Thoracic aorta (tissue), 2 donors: ENCODE results near the gene ARHGDIA. TPM values are rescaled to one million over a fixed set of nuclear protein-coding genes. Genes with fewer than 3 reads are reported as not detected.

Source experiments
- ATAC-seq: fragments of 150-250 bp; one replicate; pipeline ENCODE4 v1.8.0; 2017; ENCODE audit warnings: low read depth; ENCODE audit not compliant: insufficient number of reproducible peaks, low FRiP score
- DNase-seq: peaks from one replicate; pipeline ENCODE4 v3.0.0-alpha.2; 2020; ENCODE audit warnings: low spot score
- H3K27ac ChIP-seq, 2 donors: fragments of 200-600 bp; sonication (generic); 1 replicate in 1 of 2; 2 replicates in 1 of 2; pipeline ENCODE4 v1.5.1; 2016; ENCODE audit warnings: mild to moderate bottlenecking in 2 of 2, moderate library complexity in 2 of 2
- H3K27me3 ChIP-seq: fragments of 200-600 bp; sonication (generic); replicated peaks from 2 replicates; pipeline ENCODE4 v1.6.0; 2016; ENCODE audit warnings: mild to moderate bottlenecking; ENCODE audit not compliant: insufficient read depth
- H3K36me3 ChIP-seq: fragments of 200-600 bp; sonication (generic); one replicate; pipeline ENCODE4 v1.5.1; 2016
- H3K4me1 ChIP-seq, 2 donors: fragments of 200-600 bp; sonication (generic); 1 replicate in 1 of 2; 2 replicates in 1 of 2; pipeline versions ENCODE4 v1.5.1 to v1.6.0; 2016; ENCODE audit warnings: low read depth in 2 of 2, mild to moderate bottlenecking in 1 of 2; ENCODE audit not compliant: control insufficient read depth in 1 of 2
- H3K4me3 ChIP-seq: fragments of 200-600 bp; sonication (generic); 2 replicates; pipeline ENCODE4 v1.5.1; 2016; ENCODE audit warnings: mild to moderate bottlenecking
- H3K9me3 ChIP-seq: fragments of 200-600 bp; sonication (generic); 2 replicates; pipeline ENCODE4 v1.5.1; 2016
- total RNA-seq, 2 donors: library from RNA; depleted of rRNA; stranded (reverse); fragments of >200 nt; gene quantifications; one replicate each; pipeline versions ENCODE4 v1.1.0 to v1.2.3, GENCODE V29; 2016
- TF ChIP-seq, protein P1 (sequence below): fragments of 200-600 bp; sonication (generic); IDR thresholded peaks from one replicate; pipeline ENCODE4 v1.5.1; 2019; ENCODE audit warnings: antibody characterized with exemption

ARHGDIA gene
- total RNA-seq, 2 donors from 2014 or later = 206 to 324 TPM

DNA sequence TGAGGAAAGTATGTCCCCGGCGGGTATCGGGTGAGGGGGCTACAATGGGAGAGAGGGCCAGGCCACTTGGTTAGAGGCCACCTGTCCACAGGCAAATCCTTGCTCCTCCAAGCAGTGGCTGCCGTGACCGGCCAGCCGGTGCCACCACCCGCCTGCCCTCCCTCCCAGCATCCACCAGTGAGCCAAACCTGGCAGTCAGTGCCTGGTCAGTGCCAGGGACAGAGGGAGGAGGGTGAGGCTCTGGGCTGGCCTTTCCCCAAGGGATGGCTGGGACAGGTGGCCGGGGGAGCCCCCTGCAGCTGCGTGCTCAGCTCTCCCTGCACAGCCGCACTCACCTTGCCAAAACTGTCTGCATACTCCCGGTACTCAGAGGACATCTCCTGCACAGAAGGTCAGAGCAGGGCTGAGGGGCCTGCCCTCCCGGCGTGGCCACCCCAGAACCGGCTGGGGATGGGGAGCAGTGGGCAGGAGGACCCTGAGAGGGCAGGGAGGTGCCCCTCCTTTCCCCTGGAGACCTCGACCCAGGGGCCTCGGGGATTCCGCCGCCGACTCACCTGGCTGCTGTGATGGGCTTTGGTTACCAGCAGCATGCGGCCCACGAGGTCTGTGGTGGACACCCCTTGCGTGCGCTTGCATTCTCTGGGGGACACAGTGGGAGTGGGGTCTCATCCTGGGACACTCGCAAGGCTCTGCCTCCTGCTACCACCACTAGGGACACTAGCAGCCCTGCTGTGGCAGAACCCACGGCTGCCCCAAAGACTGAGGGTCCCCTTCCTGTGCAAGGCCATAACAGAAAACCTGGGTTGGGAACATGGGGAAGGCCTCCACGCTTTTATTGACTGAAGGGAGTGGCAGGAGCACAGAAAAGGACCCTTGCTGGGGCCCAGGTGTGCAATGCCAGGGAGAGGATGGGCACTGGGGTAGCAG, 36.3 kb upstream of the ARHGDIA start:
- TF ChIP-seq, protein P1, sequence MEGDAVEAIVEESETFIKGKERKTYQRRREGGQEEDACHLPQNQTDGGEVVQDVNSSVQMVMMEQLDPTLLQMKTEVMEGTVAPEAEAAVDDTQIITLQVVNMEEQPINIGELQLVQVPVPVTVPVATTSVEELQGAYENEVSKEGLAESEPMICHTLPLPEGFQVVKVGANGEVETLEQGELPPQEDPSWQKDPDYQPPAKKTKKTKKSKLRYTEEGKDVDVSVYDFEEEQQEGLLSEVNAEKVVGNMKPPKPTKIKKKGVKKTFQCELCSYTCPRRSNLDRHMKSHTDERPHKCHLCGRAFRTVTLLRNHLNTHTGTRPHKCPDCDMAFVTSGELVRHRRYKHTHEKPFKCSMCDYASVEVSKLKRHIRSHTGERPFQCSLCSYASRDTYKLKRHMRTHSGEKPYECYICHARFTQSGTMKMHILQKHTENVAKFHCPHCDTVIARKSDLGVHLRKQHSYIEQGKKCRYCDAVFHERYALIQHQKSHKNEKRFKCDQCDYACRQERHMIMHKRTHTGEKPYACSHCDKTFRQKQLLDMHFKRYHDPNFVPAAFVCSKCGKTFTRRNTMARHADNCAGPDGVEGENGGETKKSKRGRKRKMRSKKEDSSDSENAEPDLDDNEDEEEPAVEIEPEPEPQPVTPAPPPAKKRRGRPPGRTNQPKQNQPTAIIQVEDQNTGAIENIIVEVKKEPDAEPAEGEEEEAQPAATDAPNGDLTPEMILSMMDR = no peak
- ATAC-seq = no peak
- peaks cover 3% of the 10 kb centered on the region for H3K36me3 ChIP-seq
- H3K4me3 ChIP-seq = no peak overlapping the region
- no peak for DNase-seq
- no peaks in the 10 kb centered on the region for H3K9me3 ChIP-seq
- no peak overlapping the region for H3K27ac ChIP-seq
- no peaks in the 10 kb centered on the region for H3K27me3 ChIP-seq
- H3K4me1 ChIP-seq = peaks cover 8 to 16% of the 10 kb centered on the region in 2 donors

DNA sequence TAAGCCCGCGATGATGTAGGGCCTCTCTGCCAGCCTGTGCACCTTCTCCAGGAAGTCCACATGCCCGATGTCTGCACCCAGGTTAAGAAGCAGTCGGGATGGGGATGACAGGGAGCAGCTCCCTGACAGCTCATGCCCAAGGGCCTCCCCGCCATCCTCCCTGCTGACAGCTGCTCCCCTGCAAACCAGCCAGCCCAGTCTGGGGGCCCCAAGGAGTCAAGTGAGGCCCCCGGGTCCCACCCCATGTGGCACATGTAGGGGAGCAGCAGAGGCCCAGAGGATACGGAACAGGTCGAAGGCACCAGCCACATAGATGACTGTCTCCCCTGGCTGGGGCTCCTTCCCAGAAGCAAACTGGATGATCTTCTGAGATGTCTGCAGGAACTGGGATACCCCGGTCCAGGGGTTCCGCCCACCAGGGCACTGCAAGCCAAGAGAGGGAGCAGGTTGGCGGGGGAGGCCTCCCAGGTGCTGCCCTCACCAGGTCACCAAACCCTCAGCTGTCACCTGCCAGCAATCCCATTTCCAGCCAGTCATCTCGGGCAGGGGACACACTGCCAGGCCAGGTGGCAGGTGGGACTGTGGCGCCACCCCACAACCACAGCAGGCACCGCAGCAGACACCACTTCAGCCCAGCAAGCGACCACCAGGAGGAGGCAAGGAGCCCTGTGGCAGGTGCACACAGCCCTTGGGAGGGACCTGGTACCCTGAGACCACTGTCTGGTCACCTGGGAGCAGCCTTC, 35.5 kb upstream of the ARHGDIA start:
- ATAC-seq = no peak
- Histone ChIP-seq H3K27ac (no peak overlapping the region), H3K36me3 (no peaks in the 10 kb centered on the region), H3K27me3 (no peaks in the 10 kb centered on the region), H3K9me3 (no peaks in the 10 kb centered on the region), H3K4me1 (peaks cover 13 to 20% of the 10 kb centered on the region in 2 donors), H3K4me3 (no peak overlapping the region)
- DNase-seq = no peak
- TF ChIP-seq, protein P1 = no peak

DNA sequence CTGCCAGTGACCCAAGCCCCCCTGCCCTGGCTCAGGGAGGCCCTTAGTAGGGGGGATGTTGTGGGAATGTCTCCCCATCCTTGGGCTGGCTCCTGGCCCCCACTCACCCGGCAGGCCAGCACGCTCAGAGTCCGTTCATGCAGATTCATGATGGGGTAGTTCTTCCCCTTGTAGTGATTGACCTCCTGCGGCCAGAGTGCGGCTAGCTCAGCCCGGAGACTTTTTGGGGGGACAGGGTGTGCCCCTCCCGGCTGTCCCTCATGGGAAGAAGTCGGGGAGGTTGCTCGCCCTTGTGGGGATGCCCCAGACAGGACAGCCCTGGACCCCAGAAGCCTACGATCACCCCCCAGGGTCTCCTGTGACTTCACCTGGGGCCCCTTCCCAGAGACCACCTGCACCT, 34.9 kb upstream of the ARHGDIA start:
- Histone ChIP-seq H3K27ac (no peak overlapping the region), H3K36me3 (no peaks in the 10 kb centered on the region), H3K4me1 (peaks cover 15 to 23% of the 10 kb centered on the region in 2 donors), H3K27me3 (no peaks in the 10 kb centered on the region), H3K4me3 (no peak overlapping the region), H3K9me3 (no peaks in the 10 kb centered on the region)
- TF ChIP-seq, protein P1 = no peak
- ATAC-seq (no peak), DNase-seq (no peak)

DNA sequence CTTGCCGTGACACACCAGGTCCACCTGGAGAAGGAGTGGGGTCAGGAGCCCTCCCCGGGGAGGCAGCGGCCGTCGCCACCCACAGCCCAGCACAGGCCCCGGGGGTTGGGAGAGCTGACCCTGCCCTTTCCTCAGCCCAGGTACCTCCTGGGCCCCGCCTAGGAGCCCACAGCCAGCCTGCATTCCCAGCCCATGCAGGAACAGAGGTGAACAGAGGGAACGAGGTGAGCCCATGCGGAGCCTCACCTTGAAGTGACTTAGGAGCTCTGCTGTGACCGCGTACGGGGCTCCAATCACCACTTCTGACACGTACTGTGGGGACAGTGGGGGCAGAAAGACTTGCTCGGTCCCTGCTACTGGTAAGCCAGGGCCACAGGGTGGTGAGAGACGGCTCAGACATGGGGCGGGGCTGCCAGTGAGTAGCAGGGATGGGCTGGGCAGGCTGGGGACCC, 34.3 kb upstream of the ARHGDIA start:
- no peak for ATAC-seq
- H3K4me3 ChIP-seq = no peak overlapping the region
- H3K36me3 ChIP-seq = peaks cover under 1% of the 10 kb centered on the region
- DNase-seq = no peak
- H3K4me1 ChIP-seq = peaks cover 14 to 19% of the 10 kb centered on the region in 2 donors
- no peaks in the 10 kb centered on the region for H3K27me3 ChIP-seq
- no peaks in the 10 kb centered on the region for H3K9me3 ChIP-seq
- H3K27ac ChIP-seq = no peak overlapping the region
- TF ChIP-seq, protein P1 = no peak
